HL-60 (cell line): ENCODE results near the gene FLNB.
A peak's percentile ranks its signal among the peaks of the same experiment; 100 is the strongest.

Experiments
- DNase-seq, 2 experiments: peaks; one replicate each; pipeline ENCODE4 v3.0.0-alpha.2; 2010 to 2020; ENCODE audit warnings: low read depth in 1 of 2, low spot score in 1 of 2
- H3K27ac ChIP-seq: fragments of 250-450 bp; sonication (Bioruptor Pico); replicated peaks from 2 replicates; pipeline ENCODE4 v1.5.1; 2020; ENCODE audit warnings: mild to moderate bottlenecking, moderate library complexity
- H3K27me3 ChIP-seq: fragments of 250-450 bp; sonication (Bioruptor Pico); 2 replicates; pipeline ENCODE4 v1.5.1; 2021; ENCODE audit warnings: mild to moderate bottlenecking, moderate library complexity; ENCODE audit not compliant: insufficient read depth, poor library complexity, severe bottlenecking
- H3K4me3 ChIP-seq: replicated peaks from 2 replicates; pipeline ENCODE4 v1.5.1; 2011; ENCODE audit warnings: mild to moderate bottlenecking, control low read depth, low read length; ENCODE audit not compliant: insufficient read depth
- CTCF ChIP-seq: IDR thresholded peaks from one replicate; pipeline ENCODE4 v1.5.1; 2011; ENCODE audit warnings: low read length, control low read depth, inconsistent platforms; ENCODE audit not compliant: insufficient read depth
- GABPA ChIP-seq: IDR thresholded peaks from 2 replicates; pipeline ENCODE4 v1.6.1; 2012; ENCODE audit warnings: low read depth
- POLR2AphosphoS5 ChIP-seq: IDR thresholded peaks from 2 replicates; pipeline ENCODE4 v1.6.1; 2012; ENCODE audit warnings: low read depth
- REST ChIP-seq: IDR thresholded peaks from 2 replicates; pipeline ENCODE4 v1.6.1; 2012; ENCODE audit warnings: low read depth; ENCODE audit not compliant: insufficient replicate concordance
- SPI1 ChIP-seq: IDR thresholded peaks from 2 replicates; pipeline ENCODE4 v1.6.1; 2012; ENCODE audit warnings: low read depth, mild to moderate bottlenecking, borderline replicate concordance

Gene FLNB

DNA sequence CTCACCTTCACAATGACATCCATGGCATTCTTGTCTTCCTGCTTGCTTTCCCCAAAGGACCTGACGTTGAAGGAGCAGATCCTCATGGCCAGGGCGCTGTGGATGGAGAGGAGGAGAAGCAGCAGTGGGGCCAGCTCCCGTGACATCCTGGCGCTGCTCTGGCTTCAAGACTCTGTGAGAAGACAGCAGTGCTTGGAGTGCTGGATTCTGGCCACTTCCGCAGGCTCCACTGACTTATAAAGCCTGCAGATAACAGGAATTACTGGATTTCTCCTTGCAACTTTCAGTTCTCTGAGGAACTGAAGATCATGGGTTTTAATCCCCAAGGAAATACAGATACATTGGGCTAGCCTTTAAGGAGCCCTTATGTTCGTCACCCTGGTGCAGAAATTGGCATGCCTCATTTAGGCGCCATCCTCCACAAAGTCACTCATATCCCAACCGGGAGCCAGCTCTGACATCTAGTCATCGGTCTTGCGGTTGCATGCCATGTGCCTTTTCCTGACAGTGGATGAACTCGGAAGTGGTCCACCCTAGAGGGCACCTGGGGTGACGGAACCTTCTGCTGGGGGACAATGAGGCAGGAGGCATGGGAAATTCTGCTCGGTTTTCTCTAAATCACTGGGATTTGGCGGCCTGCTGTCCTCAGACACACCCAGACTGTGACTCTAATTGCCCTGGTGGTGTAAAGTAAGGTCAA, 202.7 kb downstream of the FLNB start, which contains the start of gene DNASE1L3:
Gene DNASE1L3 (minus strand): TSS at position 212 of the 700 bp plus-strand sequence. CDS start 66 bp downstream, at position 146.
- DNase-seq, result no peak
- no peak within 1 kb of the TSS for H3K27ac ChIP-seq
- TF ChIP-seq REST (no peak), SPI1 (no peak), GABPA (no peak), CTCF (no peak), POLR2AphosphoS5 (no peak)
- H3K27me3 ChIP-seq, result no peaks in the 10 kb centered on the region
- no peak within 1 kb of the TSS for H3K4me3 ChIP-seq

DNA sequence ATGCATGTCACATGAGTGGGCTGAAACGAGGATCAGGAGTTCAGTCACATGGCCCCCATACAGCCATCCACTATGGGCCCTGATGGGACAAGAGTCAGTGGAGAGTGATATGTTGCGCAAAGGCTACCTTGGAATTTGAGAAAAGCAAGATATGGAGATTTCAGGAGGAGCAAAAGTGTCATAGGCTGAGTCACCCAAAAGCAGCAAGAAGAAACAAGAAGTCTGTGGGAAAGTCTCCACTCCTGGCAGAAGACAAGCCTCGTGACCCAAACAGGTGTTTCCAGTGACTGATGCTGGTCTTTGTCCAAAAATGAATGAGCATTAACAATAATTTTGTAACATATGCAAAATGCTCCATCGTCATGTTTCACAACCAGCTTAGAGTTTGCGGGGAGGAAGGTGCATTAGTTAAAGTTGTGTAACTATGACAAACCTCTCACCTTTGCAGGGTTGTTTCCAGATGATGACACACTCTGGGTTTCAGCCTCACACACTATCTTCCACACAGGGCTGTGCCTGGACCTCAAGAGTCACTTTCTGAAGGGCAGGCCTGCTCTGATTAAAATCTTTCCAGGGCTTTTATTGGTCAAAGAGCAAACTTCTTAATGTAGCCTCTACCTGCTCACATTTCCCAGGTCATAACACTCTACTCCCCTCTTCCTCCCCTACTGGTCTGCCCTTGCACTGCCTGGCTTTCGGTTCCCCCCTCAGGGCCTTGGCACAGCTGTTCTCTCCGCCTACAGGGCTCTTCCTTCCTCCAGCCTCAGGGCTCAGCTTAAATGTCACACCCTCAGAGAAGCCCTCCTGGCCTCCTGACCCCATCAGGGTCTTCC, 206.5 kb downstream of the FLNB start:
- no peak overlapping the region for H3K27ac ChIP-seq
- no peak for TF ChIP-seq REST
- no peak for TF ChIP-seq CTCF
- TF ChIP-seq POLR2AphosphoS5, result no peak
- TF ChIP-seq SPI1, result no peak
- no peak for TF ChIP-seq GABPA
- DNase-seq, result peak; percentile 26 to 82

GRCh38 chr3:58215317-58216025, 207.2 kb downstream of the FLNB start:
- Histone ChIP-seq H3K4me3 (no peak overlapping the region), H3K27me3 (no peaks in the 10 kb centered on the region), H3K27ac (no peak overlapping the region)
- no peak for DNase-seq
- no peak for TF ChIP-seq GABPA
- TF ChIP-seq REST, result no peak
- TF ChIP-seq SPI1, result no peak
- no peak for TF ChIP-seq POLR2AphosphoS5
- no peak for TF ChIP-seq CTCF

More for the DNA sequence above, 206.5 kb downstream of the FLNB start:
- H3K27me3 ChIP-seq, result no peaks in the 10 kb centered on the region
- no peak overlapping the region for H3K4me3 ChIP-seq
